GM21526 (cell line): Measurements from ENCODE around the gene MAGI3.

ENCODE experiments used
- ATAC-seq: cut with Tn5 transposase; IDR thresholded peaks from one replicate; pipeline ENCODE4 v1.9.1; 2021; ENCODE audit warnings: moderate library complexity; ENCODE audit not compliant: unreplicated experiment, low FRiP score

MAGI3 gene

GRCh38 chr1:113389953-113390834 lies at the start of gene MAGI3:
Gene MAGI3 (plus strand): TSS chr1:113390515. CDS start chr1:113391034, 519 bp downstream.
- ATAC-seq = peak; percentile 99

GRCh38 chr1:113353580-113353979 lies 36.7 kb upstream of the MAGI3 start:
- ATAC-seq = no peak

- ATAC-seq = no peak
Measured at GRCh38 chr1:113363935-113364334, 26.4 kb upstream of the MAGI3 start.

- no peak for ATAC-seq
Measured at GRCh38 chr1:113369040-113369439, 21.3 kb upstream of the MAGI3 start.

GRCh38 chr1:113369699-113370098 lies 20.6 kb upstream of the MAGI3 start:
- ATAC-seq = no peak

- ATAC-seq = no peak
Measured at GRCh38 chr1:113370868-113371267, 19.4 kb upstream of the MAGI3 start.

- ATAC-seq = no peak
Measured at GRCh38 chr1:113372546-113372945, 17.8 kb upstream of the MAGI3 start.

GRCh38 chr1:113373644-113374043 lies 16.7 kb upstream of the MAGI3 start:
- no peak for ATAC-seq

GRCh38 chr1:113375878-113376277 lies 14.4 kb upstream of the MAGI3 start:
- no peak for ATAC-seq

- ATAC-seq = no peak
Measured at GRCh38 chr1:113380075-113380474, 10.2 kb upstream of the MAGI3 start.

GRCh38 chr1:113388017-113388620 lies 2.2 kb upstream of the MAGI3 start:
- ATAC-seq = no peak

- no peak for ATAC-seq
Measured at GRCh38 chr1:113388621-113389358, 1.5 kb upstream of the MAGI3 start.

- ATAC-seq = no peak
Measured at GRCh38 chr1:113389359-113389952, 859 bp upstream of the MAGI3 start.

GRCh38 chr1:113390871-113391648 lies 745 bp downstream of the MAGI3 start:
- no peak for ATAC-seq

GRCh38 chr1:113391649-113392271 lies 1.4 kb downstream of the MAGI3 start:
- ATAC-seq = no peak

GRCh38 chr1:113392541-113393128 lies 2.3 kb downstream of the MAGI3 start:
- ATAC-seq = no peak

GRCh38 chr1:113394043-113394862 lies 3.9 kb downstream of the MAGI3 start:
- no peak for ATAC-seq

GRCh38 chr1:113394863-113395259 lies 4.5 kb downstream of the MAGI3 start:
- no peak for ATAC-seq
